Ureter (tissue), 1 donor: Measurements from ENCODE around the gene KIFAP3. TPM values are rescaled to one million over a fixed set of nuclear protein-coding genes. Genes with fewer than 3 reads are reported as not detected.
"Not testable (repeated sequence)": the region's sequence is repeated elsewhere in the genome, so short reads cannot be mapped to it uniquely, and the experiment has no call there.

ENCODE experiments used
- DNase-seq: peaks from one replicate; pipeline ENCODE4 v3.0.0-alpha.2; 2020; ENCODE audit warnings: low spot score
- total RNA-seq: library from RNA; stranded (reverse); gene quantifications from one replicate; pipeline ENCODE4 v1.2.4, GENCODE V29; 2023
- donor health status: DM: yes; HTN: yes; CAD: no.

KIFAP3 gene
- total RNA-seq: 25.9 TPM

DNA sequence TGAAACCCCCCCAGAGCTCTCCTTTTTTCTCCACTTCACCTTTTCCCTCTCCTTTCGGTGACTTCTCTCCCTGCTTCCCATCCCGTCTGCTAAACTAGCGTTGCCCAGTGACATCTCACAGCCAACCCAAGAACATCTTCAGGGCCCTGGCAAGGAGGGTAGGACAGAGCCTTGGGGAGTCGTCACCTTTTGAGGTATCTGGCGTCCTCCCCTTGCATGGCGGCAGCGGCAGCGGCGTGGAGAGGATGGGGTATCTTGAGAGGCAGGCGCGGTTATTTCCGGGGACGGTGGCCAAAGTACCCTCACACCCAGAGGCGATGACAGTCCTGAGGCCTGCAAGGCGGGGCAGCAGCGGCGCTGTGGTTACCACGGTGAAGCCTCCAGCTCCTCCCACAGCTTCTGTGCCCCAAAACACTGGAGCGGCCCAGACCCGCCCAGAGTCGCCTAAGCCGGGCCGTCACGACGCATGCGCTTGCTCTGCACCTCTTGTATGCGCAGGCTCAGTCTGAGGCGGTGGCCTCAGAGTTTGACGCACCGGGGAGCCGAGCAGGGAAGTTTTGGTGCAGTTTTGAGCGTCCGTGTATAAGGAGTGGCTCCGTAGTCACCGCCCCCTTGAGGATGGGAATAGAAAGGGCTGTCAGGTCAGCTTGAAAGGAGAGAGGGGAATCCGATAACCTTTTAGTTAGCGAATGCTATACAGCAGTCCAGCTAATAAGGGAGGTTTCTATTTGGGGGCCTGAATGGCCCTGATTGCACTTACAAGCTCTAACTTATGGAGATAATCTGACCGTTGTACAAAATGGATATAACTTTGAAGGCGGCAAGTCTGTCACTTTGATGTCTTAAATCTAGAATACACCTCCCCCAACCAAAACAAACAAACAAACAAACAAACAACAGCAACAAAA, at the start of gene KIFAP3:
KIFAP3 (minus strand) TSS at position 446 of the 908 bp plus-strand sequence; CDS start at position 218, 228 bp downstream.
- peak; percentile 97 for DNase-seq

- no peak for DNase-seq
These were observed 47.9 kb upstream of the KIFAP3 start for GRCh38 chr1:170122366-170122765.

DNA sequence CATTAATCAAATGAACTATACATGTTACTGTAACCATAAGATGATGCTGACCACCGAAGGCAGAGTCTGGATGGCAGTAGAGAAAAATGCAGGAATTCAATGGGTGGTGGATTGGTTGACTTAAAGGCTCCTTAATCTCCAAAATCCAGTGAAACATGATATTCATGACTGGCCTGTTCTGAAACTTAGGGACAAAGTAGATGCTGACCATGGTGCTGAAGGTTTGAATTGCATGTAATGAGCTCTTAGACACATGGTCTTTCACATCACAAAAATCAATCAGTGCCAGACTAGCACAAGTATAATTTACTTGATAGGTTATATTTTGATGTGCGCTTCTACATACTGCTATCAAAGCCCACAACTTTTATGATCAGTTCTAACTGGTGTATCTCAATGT, 40.4 kb upstream of the KIFAP3 start:
- no peak for DNase-seq

DNA sequence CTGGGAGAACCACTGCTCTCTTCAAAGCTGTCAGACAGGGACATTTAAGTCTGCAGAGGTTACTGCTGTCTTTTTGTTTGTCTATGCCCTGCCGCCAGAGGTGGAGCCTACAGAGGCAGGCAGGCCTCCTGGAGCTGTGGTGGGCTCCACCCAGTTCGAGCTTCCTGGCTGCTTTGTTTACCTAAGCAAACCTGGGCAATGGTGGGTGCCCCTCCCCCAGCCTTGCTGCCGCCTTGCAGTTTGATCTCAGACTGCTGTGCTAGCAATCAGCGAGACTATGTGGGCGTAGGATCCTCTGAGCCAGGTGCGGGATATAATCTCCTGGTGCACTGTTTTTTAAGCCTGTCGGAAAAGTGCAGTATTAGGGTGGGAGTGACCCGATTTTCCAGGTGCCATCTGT, 38.6 kb upstream of the KIFAP3 start:
- DNase-seq: not testable (repeated sequence)

DNA sequence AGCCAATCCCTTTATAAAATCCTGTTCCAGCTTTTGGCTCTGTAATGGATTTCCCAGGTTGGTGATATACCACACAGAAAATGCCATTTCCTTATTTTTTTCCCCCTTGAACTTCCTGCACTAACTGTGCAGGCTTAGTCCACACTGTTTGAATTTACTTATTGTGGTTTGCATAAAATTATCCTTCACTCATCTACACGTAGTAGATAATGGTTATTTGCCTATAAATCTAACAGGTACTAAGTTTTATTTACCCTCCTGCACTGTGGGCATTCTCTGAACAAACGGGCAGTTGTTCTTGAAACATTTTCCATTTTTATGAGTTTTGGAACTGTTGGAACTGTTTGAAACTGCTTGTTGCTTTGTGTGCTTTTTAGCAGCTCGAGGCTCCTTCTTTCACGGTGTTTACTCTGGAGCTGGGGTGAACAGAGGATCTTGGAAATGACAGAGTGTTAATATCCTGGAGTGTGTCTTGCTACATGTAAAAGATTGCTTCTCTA, 23.0 kb upstream of the KIFAP3 start:
- DNase-seq: no peak

DNA sequence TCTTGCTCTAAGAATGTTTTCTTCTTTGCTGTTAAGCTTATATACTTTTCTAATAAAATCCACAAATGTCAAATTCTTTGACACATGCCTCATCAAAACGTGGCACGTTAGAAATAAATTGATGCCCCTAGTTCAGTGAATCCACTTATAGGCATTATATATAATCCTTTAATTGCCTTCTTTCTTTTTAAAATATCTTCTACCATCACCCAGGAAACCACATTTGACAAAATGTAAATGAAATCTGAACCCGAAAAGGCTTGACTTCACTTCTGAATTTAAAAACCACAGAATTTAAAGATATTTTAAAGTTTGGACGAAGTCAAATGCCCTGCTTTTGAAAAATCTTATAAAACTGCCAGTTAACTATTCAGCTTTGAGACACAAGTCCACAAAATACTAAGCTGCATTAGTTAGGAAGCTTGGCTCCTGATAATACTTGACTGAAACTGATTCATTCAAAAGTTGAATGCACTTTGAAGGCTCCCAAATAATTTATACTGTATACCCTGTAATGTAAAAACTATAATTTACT, 22.4 kb upstream of the KIFAP3 start:
- no peak for DNase-seq

DNA sequence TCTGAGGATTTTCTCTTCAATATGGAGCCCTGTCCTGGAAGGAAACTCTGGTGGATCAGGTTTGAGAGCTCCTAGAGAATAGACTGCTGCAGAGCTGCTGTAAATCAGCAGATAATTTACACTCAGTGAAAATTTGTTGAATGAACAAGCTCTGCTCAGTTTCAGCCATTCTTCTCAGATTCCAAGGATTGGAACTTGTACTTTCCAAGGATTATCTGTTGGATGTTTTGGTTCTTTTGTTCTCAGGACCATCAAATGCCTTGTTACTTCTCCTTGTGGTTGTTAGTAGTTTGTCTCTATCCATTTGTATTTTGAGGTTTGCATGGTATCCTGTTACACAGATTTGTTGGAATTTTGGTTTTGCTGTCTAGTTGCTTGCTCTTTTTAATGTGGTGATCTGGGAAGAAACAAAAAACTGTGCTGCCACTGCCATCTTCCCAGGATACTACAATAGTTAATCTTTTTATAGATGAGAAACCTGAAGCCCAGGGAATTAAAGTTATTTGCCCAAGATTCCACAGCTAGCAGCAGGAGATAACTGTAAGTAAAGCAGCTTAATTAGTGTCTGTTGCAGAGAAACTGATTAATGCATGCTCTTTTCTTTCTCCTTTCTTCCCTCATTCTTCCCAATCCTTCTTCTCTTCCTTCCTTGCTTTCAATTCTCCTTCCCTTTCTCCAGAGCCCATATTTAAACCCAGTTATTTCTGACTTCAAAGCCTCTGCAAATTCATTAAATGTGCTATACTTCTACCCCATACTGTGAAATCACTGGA, 21.7 kb upstream of the KIFAP3 start:
- DNase-seq: no peak

GRCh38 chr1:170094697-170095616, 20.5 kb upstream of the KIFAP3 start:
- not testable (repeated sequence) for DNase-seq

GRCh38 chr1:170086399-170087032, 12.0 kb upstream of the KIFAP3 start:
- no peak for DNase-seq

DNA sequence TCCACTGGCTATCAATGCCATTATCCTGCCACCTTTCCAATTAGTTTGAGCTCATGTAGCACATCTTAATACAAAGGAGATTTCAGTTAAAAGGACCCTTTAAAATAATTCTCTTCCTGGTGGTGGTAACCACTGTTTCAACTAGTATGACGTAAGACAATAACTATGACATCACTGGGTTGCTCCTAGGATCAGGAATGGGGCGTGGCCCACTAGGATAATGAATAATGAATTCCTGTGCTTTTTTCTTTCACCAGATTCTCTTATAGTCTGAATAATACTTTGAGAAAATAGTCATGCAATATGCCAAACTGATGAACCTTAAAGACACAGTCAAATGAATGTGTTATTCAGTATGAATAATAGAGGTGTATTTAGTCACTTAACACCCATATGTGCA, 10.6 kb upstream of the KIFAP3 start:
- DNase-seq: no peak

- no peak for DNase-seq
These were observed 4.2 kb upstream of the KIFAP3 start for GRCh38 chr1:170078610-170079189.

DNA sequence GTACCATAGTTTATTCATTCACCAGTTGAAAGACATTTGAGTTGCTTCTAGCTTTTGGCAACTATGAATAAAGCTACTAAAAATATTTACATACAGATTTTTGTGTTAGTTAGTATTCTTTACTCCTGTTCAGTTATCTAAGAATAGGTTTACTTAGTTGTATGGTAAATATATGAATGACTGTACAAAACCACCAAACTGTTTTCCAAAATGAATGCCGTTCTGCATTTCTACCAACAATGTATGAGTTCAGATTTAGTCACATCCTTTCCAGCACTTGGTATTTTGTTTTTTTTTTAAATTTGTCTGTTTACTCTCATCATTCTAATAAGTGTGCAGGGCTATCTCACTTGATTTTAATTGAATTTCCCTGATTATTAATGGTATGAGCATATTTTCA, 3.4 kb upstream of the KIFAP3 start:
- DNase-seq: no peak

DNA sequence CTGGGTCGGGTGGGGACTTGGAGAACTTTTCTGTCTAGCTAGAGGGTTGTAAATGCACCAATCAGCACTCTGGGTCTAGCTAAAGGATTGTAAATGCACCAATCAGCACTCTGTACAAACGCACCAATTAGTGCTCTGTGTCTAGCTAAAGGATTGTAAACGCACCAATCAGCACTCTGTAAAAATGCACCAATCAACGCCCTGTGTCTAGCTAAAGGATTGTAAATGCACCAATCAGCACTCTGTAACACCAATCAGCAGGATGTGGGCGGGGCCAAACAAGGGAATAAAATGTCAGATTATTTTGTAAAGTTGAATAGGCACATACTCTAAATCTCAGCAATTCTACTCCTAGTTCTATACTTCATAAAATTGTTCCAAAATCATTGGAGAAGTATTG, 2.5 kb upstream of the KIFAP3 start:
- DNase-seq: not testable (repeated sequence)

- DNase-seq: no peak
These were observed 1.7 kb upstream of the KIFAP3 start for GRCh38 chr1:170076199-170076598.

DNA sequence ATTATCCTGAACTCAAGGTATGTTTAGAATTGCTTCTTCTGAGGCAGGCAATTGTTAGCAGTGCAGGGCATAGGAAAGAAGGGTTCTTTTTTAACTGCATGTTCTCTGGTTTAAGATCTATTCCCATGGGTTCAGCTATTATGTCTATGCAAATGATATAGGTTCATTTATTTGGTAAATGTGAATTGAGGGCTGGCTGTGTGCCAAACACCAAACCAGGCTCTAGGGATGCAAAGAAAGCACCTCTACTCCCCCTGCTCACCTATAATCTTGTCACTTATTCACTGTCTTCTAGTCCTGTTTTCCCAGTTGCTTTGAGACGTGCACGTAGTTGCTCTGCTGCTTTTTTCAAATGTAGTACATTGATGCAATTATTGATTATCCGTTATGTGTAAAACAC, 691 bp upstream of the KIFAP3 start:
- DNase-seq: no peak

- DNase-seq: no peak
These were observed 624 bp downstream of the KIFAP3 start for GRCh38 chr1:170073893-170074249.

DNA sequence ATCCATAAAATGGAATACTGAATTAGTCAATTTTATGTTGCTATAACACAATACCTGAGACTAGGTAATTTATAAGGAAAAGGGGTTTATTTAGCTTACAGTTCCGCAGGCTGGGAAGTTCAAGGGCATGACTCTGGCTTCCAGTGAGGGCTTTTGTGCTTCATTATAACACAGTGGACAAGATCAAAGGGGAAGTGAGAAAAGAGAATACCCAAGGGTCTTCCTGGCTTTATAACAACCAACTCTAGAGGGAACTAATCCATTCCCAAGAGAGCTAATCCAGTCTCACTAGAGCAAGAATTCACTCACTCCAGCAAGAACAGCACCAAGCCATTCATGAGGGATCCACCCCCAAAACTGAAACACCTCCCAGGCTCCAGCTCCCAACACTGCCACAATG, 3.1 kb downstream of the KIFAP3 start:
- no peak for DNase-seq

DNA sequence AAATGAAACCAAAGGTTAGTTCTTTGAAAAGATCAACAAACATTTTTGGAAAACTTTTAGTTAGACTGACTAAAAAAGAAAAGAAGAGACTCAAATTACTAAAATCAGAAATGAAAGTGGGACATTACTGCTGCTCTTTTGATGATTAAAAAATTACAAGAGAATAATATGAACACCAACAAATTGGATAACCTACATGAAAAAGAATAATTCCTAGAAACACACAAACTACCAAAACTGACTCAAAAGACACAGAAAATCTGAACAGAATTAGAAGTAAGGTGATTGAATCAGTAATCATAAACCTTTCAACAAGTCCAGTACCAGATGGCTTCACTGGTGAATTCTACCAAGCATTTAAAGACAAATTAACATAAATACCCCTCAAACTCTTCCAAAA, 5.6 kb downstream of the KIFAP3 start:
- DNase-seq: no peak

DNA sequence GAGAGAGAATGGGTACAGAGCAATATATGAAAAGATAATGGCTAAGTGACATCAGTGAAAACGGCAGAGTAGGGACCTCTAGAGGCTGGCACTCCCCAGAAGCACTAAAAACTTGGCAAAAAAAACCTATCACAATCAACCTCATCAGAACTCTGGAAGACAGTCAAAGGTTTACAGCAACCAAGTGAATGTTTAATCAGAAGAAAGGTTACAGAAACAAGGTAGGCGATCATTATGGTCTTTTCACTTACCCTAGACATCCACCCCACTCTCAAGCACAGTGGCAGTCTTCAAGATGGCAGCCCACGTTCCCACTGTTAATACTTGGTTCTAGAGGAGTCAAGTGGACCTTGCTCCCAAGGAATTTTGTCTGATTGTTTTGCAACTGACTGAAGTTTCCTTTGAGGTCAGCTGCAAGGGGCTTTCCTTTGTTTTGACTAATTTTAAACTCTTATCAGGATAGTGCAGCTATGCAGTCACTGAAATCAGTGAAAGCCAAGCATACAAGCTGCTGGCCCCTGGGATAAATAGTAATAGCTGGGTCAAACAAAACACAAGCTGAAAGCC, 7.2 kb downstream of the KIFAP3 start:
- no peak for DNase-seq

DNA sequence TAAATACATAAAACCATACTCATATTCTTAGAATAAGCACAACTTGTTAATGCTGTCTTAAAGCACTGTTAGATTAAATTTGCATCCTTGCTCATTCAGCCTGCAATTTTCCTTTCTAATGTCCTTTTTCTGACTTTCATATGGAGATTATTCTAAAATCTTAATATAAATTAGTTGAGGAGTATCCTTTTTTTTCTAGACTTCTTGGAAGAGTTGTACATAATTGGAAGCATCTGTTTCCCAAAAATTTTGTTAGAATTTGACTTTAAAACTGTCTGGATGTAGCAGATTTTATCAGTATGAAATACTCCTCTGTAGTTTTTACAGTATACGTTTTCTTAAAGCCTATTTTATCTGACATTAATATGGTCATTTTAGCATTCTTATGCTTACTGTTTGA, 9.7 kb downstream of the KIFAP3 start:
- no peak for DNase-seq
